Stimulated activated CD4-positive, alpha-beta T cell treated with anti-CD3 and anti-CD28 coated beads, Interleukin-15, amount 100 ng/mL, for 48 hours (primary cell): Measurements from ENCODE around the gene MAP2K5.

ENCODE experiments used
- DNase-seq, 2 donors: peaks; one replicate each; pipeline ENCODE4 v3.0.0-alpha.2; 2020; ENCODE audit warnings: low read depth in 2 of 2

Gene MAP2K5

DNA sequence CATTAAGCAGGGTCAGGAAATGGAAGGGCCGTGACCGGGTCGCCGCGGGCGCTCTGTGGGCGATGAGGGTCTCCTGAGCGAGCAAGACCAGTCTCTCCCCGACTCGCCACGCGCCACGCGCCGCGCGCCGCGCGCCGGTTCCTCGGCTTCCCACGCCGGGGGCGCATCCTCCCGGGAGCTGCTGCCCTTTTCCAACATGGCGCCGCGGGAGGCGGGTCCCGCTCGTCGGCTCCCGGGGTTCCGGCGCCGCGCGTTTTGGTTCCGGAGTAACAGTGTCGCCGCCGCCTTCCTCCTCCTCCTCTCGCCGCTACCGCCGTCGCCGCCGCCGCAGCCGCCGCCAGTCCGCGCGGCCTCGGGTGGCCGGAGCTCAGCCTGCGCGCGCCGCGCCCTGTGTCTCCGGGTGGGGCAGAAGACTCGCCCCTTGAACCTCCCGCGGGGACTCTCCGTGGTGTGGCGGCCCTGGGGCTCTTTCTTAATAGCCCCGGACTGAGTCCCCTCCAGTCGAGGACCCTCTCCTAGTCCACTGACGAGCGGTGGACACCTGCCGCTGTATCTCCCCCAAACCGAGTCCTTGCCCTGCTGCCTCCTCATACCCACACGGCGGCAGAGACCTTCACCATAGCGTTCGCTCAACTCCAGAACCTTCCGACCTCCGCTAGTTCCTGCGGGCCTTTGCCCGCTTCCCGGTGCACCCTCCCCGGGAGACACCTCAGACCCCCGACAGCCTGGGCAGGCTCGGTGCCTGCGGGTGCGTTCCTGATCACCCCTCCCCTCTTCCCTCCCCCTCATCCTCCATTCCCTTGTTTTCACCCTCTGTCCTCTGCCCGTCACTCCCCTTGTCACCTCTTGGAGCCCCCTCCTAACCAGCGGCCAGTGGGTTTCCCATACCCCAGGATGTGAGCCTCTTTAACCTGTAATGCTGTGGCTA is at the start of gene MAP2K5:
Gene MAP2K5 (plus strand): TSS at position 284 of the 928 bp plus-strand sequence. CDS start 633 bp downstream, at position 917.
- peak; percentile 59 to 76 for DNase-seq

GRCh38 chr15:67495585-67495984 is 46.9 kb upstream of the MAP2K5 start:
- DNase-seq, result no peak

DNA sequence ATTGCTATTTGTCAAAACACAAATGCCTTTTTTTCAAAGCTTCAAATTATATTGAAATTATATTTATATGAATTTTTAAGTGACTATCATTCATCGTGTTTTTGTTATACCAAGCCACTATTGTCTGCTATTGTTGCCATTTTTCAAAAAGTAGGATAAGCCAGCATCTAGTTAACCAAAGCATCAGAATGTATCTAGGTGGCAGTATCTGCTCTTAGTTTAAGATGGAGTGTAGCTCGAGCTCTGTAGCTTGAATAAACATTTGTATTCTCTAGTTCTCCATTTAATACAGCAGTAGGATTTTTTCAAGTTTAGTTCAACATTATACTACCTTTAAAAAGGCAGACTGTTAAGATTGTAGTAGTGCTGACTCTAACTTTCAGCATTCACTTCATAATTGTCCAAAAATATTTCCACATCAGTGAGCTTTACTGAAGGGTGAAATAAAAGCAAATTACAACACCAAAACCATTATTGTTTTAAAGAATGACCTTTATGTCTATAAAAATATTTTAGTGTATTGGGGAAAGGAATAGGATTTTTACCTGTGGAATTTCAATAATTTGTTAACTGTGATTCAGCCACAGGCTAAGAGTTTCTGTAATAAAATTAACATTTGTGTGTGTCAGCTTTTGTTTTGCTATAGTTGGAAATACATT is 41.2 kb upstream of the MAP2K5 start:
- DNase-seq, result no peak

DNA sequence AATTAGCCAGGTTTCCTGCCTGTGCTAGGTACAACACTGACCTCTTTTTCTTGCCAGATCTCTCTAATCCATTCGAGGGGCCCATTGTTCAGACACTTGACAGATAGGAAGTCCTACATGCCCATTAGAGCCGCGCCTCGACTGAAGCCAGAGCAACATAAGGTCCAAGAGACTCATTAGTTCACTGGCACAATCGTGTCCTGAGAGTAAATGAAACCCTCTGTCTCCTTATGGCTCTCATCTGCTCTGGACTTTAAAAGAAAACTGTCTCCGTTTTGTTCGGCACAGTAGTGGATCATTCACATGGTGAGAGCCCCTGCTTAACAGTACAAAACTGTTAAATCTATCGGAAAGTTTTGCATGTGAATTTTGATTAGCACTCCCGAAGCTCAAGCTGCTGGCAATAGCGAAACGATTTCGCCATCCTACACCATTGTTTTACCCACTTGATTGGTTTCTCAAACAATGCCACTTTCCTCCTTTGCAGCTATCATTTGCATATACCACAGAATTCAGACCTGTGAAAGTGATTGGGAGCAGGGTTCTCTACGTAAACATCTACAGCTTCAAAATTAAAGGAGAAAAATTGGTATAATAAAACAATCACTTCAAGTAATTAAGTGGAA is 40.6 kb upstream of the MAP2K5 start:
- no peak for DNase-seq

DNA sequence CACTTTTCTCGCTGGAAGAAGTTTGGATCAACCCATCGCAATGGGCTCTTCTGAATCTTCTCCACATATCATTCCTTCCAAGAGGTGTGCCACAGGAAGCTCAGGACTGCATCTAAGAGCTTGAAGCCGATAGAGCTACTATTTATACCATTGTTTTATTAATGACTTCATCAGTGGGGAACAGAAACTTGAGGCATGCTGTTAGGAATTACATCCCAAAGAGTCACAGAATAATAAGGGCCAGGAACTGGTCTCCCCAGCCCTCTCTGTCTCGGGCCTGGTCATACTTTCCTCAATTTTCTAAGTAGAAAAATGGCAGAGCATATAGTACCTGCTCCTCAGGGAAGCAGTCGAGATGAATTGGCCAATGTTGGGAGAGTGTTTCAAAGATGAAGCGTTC is 38.4 kb upstream of the MAP2K5 start:
- DNase-seq, result no peak

GRCh38 chr15:67504796-67505195 is 37.7 kb upstream of the MAP2K5 start:
- DNase-seq, result no peak

DNA sequence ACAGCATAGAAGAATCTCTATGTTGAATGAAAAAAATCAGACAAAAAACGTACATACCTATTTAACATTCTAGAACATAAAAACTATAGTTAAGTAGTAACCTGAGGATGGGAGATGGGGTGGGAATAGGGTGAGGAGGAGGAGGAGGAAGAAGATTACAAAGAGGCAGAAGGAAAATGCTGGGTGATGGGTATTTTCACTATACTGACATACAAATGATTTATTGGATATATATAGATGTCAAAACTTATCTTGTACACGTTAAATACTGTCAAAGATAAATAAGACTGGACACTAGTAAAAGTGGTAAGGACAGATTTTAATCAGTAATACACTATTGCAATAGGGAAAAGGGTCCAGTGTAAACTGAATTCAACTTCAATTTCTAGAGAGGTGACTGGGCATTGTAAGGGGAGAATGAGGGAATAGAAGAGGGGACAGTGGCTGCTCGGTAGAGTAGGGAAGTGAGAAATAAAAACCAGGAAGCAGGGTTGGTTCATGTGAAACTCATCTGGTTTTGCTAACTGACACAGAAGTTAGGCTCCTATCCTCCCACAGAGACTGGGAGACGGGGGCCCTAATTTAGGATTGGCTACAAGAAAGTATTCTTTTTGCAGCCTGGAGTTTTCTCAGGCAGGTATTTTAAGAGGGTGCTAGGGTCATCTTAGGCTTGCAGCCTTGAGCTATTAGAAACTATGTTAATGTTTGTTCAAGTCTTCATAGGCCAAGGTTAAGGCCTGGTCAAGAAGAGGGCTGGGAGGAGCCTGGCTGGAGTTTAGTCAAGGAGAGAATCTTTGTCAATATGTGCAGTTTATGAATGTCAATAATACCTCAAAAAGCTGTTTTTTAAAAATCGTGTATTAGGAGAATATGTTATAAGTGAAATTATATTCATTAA is 36.6 kb upstream of the MAP2K5 start:
- DNase-seq, result no peak

GRCh38 chr15:67506775-67507747 is 35.4 kb upstream of the MAP2K5 start:
- no peak for DNase-seq

DNA sequence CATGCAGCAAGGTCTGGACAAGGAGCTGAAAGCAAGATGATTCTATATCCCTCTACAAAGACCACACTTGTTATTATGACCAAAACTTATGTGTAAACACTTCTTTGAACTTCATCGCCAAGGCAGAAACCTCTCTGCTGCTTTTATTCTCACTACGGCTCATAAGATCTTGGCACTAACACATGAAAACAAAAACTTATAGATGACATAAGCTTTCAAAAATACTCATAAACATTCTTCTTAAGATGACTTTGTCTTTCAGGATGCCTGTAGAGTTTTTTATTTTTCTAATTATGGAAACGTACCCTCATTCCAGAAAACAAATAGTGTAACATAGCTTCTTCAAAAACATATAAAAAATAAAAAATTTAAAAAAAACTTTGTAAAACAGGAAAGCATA is 34.1 kb upstream of the MAP2K5 start:
- no peak for DNase-seq

- DNase-seq, result no peak
Measured at GRCh38 chr15:67509918-67510317, 32.6 kb upstream of the MAP2K5 start.

- no peak for DNase-seq
Measured at GRCh38 chr15:67510597-67511190, 31.8 kb upstream of the MAP2K5 start.

DNA sequence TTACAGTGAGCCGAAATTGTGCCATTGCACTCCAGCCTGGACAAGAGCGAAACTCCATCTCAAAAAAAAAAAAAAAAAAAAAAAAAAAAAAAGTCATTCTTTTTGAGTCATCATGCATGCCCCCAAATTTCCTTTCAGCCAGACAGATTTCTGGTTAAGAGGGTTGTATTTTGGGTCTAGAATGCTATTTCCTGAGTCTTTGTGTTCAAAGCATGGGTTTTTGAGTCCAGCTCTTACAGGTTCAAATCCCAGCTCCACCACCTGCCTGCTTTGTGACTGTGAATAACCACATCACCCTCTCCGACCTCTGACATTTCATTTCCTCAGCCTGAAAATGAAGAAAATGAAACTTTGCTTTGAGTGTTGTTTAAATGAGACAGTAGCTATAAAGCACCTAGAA is 30.9 kb upstream of the MAP2K5 start:
- no peak for DNase-seq

DNA sequence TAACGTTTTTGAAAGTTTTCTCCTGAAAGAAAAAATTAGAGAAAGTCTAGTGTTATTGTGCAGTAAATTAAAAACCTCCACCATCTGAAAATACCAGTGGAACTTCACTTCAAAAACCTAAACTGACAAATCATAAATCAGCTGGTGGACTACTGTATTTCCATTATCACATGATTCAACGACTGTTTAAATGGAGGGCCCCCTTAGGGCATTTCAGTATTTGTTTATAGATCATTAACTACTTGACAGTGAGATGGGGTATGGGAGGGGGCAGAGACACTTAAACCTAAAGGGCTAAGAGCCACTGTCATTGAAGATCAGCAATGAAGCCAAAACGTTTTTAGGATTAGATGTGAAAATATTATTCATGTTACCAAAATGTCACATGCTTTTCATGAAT is 30.4 kb upstream of the MAP2K5 start:
- no peak for DNase-seq

- DNase-seq, result no peak
Measured at GRCh38 chr15:67512933-67513714, 29.4 kb upstream of the MAP2K5 start.

- no peak for DNase-seq
Measured at GRCh38 chr15:67515090-67515489, 27.4 kb upstream of the MAP2K5 start.

DNA sequence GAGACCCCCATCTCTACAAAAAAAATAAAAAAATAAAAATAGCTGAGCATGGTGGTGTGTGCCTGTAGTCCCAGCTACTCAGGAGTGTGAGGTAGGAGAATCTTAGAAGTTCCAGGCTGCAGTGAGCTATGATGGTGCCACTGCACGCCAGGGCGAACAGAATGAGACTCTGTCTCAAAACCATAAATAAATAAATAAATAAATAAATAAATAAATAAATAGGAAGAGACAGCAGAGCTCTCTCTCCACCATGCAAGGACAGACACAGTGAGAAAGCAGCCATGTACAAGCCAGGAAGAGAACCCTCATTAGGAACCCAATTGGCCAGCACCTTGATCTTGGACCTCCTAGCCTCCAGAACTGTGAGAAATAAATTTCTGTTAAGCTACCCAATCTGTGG is 26.9 kb upstream of the MAP2K5 start:
- no peak for DNase-seq

DNA sequence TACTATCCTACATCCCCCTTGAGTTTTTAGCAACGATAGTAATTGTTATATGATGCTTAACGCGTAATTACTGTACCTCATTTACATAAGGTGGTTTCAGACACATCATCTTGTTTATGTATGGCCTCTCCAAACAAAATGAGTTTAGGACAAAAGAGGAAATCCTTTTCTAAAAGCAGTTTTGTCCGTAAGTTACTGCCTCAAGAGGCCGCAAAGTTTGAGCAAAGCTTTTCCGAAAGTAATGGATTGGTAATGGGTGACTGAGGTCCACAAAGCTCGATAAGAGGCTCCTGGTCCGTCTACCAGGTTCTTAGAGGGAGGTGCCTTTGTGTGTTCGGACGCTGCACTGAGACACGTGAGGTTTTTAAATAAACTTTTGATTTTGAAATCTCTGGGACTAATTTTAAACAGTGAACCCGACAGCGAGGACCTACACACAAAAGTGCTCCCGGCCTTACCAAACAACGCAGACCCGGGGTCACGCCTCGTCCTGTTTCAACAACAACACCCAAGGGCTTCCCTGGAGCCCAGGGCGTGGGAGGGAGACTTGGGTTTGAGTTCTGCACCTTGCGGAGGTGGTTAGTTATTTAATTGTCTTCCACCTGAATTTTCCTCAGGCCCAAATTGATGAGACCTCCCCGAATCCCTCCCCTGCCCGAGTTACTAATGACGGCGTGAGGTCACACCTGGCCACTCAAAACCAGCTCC is 22.0 kb upstream of the MAP2K5 start:
- DNase-seq, result no peak

DNA sequence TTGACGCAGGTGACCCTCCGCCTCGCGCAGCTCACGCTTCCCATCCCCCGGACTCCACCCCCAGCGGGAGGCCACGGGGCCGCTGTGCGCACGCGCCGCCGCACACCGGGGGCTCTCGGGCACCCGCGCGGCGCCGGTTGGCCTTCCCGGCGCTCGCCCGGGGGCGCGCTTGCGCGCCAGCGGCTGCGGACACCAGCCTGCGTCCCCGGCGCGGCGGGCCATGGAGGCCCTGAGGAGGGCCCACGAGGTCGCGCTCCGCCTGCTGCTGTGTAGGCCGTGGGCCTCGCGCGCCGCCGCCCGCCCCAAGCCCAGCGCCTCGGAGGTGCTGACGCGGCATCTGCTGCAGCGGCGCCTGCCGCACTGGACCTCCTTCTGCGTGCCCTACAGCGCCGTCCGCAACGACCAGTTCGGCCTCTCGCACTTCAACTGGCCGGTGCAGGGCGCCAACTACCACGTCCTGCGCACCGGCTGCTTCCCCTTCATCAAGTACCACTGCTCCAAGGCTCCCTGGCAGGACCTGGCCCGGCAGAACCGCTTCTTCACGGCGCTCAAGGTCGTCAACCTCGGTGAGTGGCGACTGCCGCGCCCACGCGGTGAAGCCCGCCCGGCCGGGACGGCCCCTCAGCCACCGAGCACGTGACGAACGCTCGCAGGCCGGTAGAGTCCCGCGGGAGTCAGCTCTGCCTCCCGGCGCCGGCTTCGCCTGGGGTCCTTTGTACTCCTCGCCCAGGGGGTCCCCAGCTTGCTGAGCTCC is 21.3 kb upstream of the MAP2K5 start, which contains the start of gene C15orf61:
Gene C15orf61 (plus strand): TSS at position 103 of the 754 bp plus-strand sequence. CDS start 118 bp downstream, at position 221.
- DNase-seq, result peak; percentile 68 to 78
